Measurements from ENCODE around the gene RASL10A. TPM values are rescaled to one million over a fixed set of nuclear protein-coding genes. Genes with fewer than 3 reads are reported as not detected.
A peak's percentile ranks its signal among the peaks of the same experiment; 100 is the strongest.

The RASL10A gene
- total and polyA plus RNA-seq, 10 donors = 0.54 to 6.1 (median 2.3) TPM

- intact Hi-C loops (cut with DNase I; ENCODE audit: low total_unique reads) = no loop called here
- H3K4me1 ChIP-seq = peaks cover 56 to 90% (median 84%) of the 10 kb centered on the region in 6 donors
- H3K36me3 ChIP-seq = peaks cover 0 to 55% (median 33%) of the 10 kb centered on the region in 6 donors
- no peak for DNase-seq
- H3K4me3 ChIP-seq = peak overlapping the region; percentile 80 to 99 (median 96)
- H3K27ac ChIP-seq = peak overlapping the region in 6 of 8 donors; percentile 1 to 99 (median 98)
- TF ChIP-seq POLR2AphosphoS5 (IDR thresholded peaks at IDR 0.05) (no peak), POLR2A (IDR thresholded peaks at IDR 0.05) (no peak), CTCF (IDR thresholded peaks at IDR 0.05 in 8 of 11, conservative IDR thresholded peaks at IDR 0.05 in 3 of 11) (no peak)
- no peaks in the 10 kb centered on the region for H3K9me3 ChIP-seq
- 18 to 25% (median 23%) methylated on average over 9 of the region's 9 CpGs for WGBS, 5 donors
- H3K27me3 ChIP-seq (replicated peaks in 1 of 7) = no peaks in the 10 kb centered on the region
Observed at GRCh38 chr22:29270475-29271271, 44.8 kb downstream of the RASL10A start.

DNA sequence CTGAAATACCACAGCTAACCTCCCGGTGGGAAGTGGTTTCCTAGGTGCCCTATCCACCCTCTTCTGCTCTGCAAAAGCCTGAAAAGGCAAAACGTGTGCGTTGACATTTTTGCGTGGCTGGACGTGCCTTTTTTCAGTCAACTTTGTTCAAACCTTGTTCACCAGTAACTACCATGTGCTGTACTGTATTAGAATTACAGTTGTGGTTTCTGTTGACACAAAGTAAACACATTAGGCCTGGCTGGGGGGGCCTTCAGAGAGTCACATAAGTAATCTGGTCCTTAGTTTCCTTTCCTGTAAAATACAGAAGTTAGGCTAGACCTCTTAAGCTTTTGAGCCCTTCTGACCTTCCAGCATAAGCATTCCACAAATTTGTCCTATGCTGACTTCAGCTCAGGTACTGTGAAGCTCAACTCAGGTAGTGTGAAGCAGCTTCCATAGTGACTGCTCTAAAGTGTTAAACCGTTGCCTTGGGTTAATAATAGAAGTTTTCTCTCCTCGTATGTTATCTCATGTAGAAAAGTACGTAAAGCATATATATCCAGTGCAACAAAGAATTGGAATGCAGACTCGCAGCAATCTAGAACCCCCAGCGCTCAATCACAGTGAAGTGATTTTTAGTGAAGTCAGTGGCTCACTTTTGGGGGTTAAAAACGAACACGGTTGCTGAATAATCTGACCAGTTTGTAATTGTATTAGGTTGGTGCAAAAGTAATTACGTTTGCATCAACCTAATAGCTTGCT, 45.6 kb downstream of the RASL10A start:
- Histone ChIP-seq H3K36me3 (peaks cover 0 to 55% (median 29%) of the 10 kb centered on the region in 6 donors), H3K27me3 (replicated peaks in 1 of 7) (no peaks in the 10 kb centered on the region), H3K4me1 (peaks cover 51 to 87% (median 78%) of the 10 kb centered on the region in 6 donors), H3K9me3 (no peaks in the 10 kb centered on the region), H3K27ac (peak overlapping the region in 7 of 8 donors; percentile 1 to 99 (median 99)), H3K4me3 (peak overlapping the region; percentile 80 to 99 (median 96))
- no peak for TF ChIP-seq POLR2AphosphoS5 (IDR thresholded peaks at IDR 0.05)
- TF ChIP-seq CTCF (IDR thresholded peaks at IDR 0.05 in 8 of 11, conservative IDR thresholded peaks at IDR 0.05 in 3 of 11) = no peak
- no peak for TF ChIP-seq POLR2A (IDR thresholded peaks at IDR 0.05)
- 9 to 14% (median 11%) methylated on average over 13 of the region's 13 CpGs for WGBS, 5 donors
- intact Hi-C loops (cut with DNase I; ENCODE audit: low total_unique reads) = no loop called here
- DNase-seq = no peak

GRCh38 chr22:29269230-29269604, 46.3 kb downstream of the RASL10A start:
- Histone ChIP-seq H3K27me3 (replicated peaks in 1 of 7) (no peaks in the 10 kb centered on the region), H3K9me3 (no peaks in the 10 kb centered on the region), H3K36me3 (peaks cover 0 to 55% (median 23%) of the 10 kb centered on the region in 6 donors), H3K4me1 (peaks cover 51 to 80% (median 72%) of the 10 kb centered on the region in 6 donors), H3K27ac (peak overlapping the region; percentile 98 to 100 (median 99)), H3K4me3 (peak overlapping the region; percentile 80 to 99 (median 96))
- intact Hi-C loops (cut with DNase I; ENCODE audit: low total_unique reads) = no loop called here
- TF ChIP-seq POLR2A (IDR thresholded peaks at IDR 0.05) (no peak), CTCF (IDR thresholded peaks at IDR 0.05 in 8 of 11, conservative IDR thresholded peaks at IDR 0.05 in 3 of 11) (no peak), POLR2AphosphoS5 (IDR thresholded peaks at IDR 0.05) (no peak)
- DNase-seq = no peak
- WGBS, 5 donors = 1 to 2% (median 1%) methylated on average over 14 of the region's 14 CpGs

Data from spleen (tissue), 11 donors.